HG02840 (cell line): Measurements from ENCODE around the gene SHROOM3.
"Not testable (repeated sequence)": the region's sequence is repeated elsewhere in the genome, so short reads cannot be mapped to it uniquely, and the experiment has no call there.

ENCODE experiments used
- ATAC-seq: cut with Tn5 transposase; IDR thresholded peaks from one replicate; pipeline ENCODE4 v1.9.1; 2021; ENCODE audit warnings: mild to moderate bottlenecking, moderate library complexity, moderate number of reproducible peaks; ENCODE audit not compliant: unreplicated experiment, low FRiP score

SHROOM3 gene

GRCh38 chr4:76443376-76443775 lies 8.3 kb downstream of the SHROOM3 start:
- ATAC-seq, result no peak

- ATAC-seq, result no peak
Observed at GRCh38 chr4:76445911-76446310, 10.9 kb downstream of the SHROOM3 start.

- no peak for ATAC-seq
Observed at GRCh38 chr4:76447393-76447851, 12.4 kb downstream of the SHROOM3 start.

- ATAC-seq, result no peak
Observed at GRCh38 chr4:76448211-76448610, 13.2 kb downstream of the SHROOM3 start.

GRCh38 chr4:76449362-76449767 lies 14.3 kb downstream of the SHROOM3 start:
- ATAC-seq, result no peak

GRCh38 chr4:76449833-76450232 lies 14.8 kb downstream of the SHROOM3 start:
- no peak for ATAC-seq

- no peak for ATAC-seq
Observed at GRCh38 chr4:76453232-76453631, 18.2 kb downstream of the SHROOM3 start.

- ATAC-seq, result not testable (repeated sequence)
Observed at GRCh38 chr4:76454073-76454472, 19.0 kb downstream of the SHROOM3 start.

GRCh38 chr4:76457885-76458284 lies 22.9 kb downstream of the SHROOM3 start:
- no peak for ATAC-seq

GRCh38 chr4:76458297-76458696 lies 23.3 kb downstream of the SHROOM3 start:
- ATAC-seq, result no peak

GRCh38 chr4:76458825-76459224 lies 23.8 kb downstream of the SHROOM3 start:
- no peak for ATAC-seq

GRCh38 chr4:76459291-76459723 lies 24.3 kb downstream of the SHROOM3 start:
- no peak for ATAC-seq

GRCh38 chr4:76463568-76463967 lies 28.5 kb downstream of the SHROOM3 start:
- no peak for ATAC-seq

- no peak for ATAC-seq
Observed at GRCh38 chr4:76470064-76470463, 35.0 kb downstream of the SHROOM3 start.

- ATAC-seq, result no peak
Observed at GRCh38 chr4:76470532-76470931, 35.5 kb downstream of the SHROOM3 start.

GRCh38 chr4:76476571-76476970 lies 41.5 kb downstream of the SHROOM3 start:
- ATAC-seq, result no peak

- ATAC-seq, result no peak
Observed at GRCh38 chr4:76484654-76485053, 49.6 kb downstream of the SHROOM3 start.

- no peak for ATAC-seq
Observed at GRCh38 chr4:76485450-76485849, 50.4 kb downstream of the SHROOM3 start.

- ATAC-seq, result no peak
Observed at GRCh38 chr4:76486588-76487276, 51.7 kb downstream of the SHROOM3 start.

- ATAC-seq, result no peak
Observed at GRCh38 chr4:76487621-76488020, 52.6 kb downstream of the SHROOM3 start.

- no peak for ATAC-seq
Observed at GRCh38 chr4:76488455-76488854, 53.4 kb downstream of the SHROOM3 start.

- ATAC-seq, result no peak
Observed at GRCh38 chr4:76488888-76489685, 54.1 kb downstream of the SHROOM3 start.
